Sigmoid colon (tissue), 4 donors: ENCODE measurements around the gene WDR73.

Experiments used
- EP300 ChIP-seq, 4 donors: sonication (generic); formaldehyde crosslinking; IDR thresholded peaks; one replicate each; pipeline ENCODE4 v1.6.1; 2017; ENCODE audit warnings: antibody characterized with exemption in 4 of 4
- POLR2A ChIP-seq, 2 donors: fragments of 450-650 bp; IDR thresholded peaks; one replicate each; pipeline ENCODE4 v1.6.1; 2016; ENCODE audit warnings: antibody characterized with exemption in 2 of 2, mild to moderate bottlenecking in 2 of 2, moderate library complexity in 2 of 2
- POLR2AphosphoS5 ChIP-seq, 4 donors: sonication (generic); formaldehyde crosslinking; IDR thresholded peaks; one replicate each; pipeline ENCODE4 v1.6.1; 2017; ENCODE audit warnings: antibody characterized with exemption in 4 of 4
- TF ChIP-seq, protein P1 (sequence below), 4 experiments: fragments of 450-650 bp in 3 of 4; fragments of 200-600 bp in 1 of 4; IDR thresholded peaks; one replicate each; pipeline ENCODE4 v1.5.1; 2016 to 2019; ENCODE audit warnings: antibody characterized with exemption in 4 of 4, mild to moderate bottlenecking in 3 of 4, moderate library complexity in 2 of 4

DNA sequence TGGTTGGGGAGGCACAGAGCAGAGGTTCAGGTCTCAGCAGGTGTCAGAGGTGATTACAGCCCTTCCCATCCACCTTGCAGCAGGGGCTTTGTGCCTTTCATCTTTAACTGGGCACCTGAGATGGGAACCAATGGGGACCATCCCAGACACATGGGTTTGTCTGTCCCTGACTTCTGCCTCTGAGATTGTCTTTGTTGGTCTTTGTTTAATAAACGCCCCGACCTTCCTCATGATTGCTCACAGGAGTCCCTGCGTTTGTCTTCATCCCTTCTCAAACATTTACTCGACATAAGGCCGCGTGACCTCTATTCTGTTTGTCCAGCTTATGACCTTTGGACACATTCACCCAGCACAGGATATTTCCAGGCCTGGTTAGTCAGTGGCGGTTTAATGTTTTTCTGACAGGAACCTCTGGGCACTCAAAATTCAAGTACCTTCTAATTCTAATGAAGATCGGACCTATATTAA lies 47.4 kb downstream of the WDR73 start:
- TF ChIP-seq POLR2AphosphoS5 (IDR thresholded peaks at IDR 0.05) (no peak), POLR2A (IDR thresholded peaks at IDR 0.05) (no peak), EP300 (IDR thresholded peaks at IDR 0.05) (no peak)
- TF ChIP-seq, protein P1, sequence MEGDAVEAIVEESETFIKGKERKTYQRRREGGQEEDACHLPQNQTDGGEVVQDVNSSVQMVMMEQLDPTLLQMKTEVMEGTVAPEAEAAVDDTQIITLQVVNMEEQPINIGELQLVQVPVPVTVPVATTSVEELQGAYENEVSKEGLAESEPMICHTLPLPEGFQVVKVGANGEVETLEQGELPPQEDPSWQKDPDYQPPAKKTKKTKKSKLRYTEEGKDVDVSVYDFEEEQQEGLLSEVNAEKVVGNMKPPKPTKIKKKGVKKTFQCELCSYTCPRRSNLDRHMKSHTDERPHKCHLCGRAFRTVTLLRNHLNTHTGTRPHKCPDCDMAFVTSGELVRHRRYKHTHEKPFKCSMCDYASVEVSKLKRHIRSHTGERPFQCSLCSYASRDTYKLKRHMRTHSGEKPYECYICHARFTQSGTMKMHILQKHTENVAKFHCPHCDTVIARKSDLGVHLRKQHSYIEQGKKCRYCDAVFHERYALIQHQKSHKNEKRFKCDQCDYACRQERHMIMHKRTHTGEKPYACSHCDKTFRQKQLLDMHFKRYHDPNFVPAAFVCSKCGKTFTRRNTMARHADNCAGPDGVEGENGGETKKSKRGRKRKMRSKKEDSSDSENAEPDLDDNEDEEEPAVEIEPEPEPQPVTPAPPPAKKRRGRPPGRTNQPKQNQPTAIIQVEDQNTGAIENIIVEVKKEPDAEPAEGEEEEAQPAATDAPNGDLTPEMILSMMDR (IDR thresholded peaks at IDR 0.05), result no peak
